Tibial nerve (tissue), 3 donors: ENCODE measurements around the gene TRIM38.

ENCODE experiments used
- EP300 ChIP-seq, 2 donors: sonication (generic); formaldehyde crosslinking; IDR thresholded peaks; one replicate each; pipeline ENCODE4 v1.6.1; 2017; ENCODE audit warnings: antibody characterized with exemption in 2 of 2, mild to moderate bottlenecking in 1 of 2
- POLR2A ChIP-seq, 2 donors: fragments of 450-650 bp; IDR thresholded peaks; one replicate each; pipeline ENCODE4 v1.6.1; 2017; ENCODE audit warnings: antibody characterized with exemption in 2 of 2, mild to moderate bottlenecking in 2 of 2, moderate library complexity in 2 of 2

DNA sequence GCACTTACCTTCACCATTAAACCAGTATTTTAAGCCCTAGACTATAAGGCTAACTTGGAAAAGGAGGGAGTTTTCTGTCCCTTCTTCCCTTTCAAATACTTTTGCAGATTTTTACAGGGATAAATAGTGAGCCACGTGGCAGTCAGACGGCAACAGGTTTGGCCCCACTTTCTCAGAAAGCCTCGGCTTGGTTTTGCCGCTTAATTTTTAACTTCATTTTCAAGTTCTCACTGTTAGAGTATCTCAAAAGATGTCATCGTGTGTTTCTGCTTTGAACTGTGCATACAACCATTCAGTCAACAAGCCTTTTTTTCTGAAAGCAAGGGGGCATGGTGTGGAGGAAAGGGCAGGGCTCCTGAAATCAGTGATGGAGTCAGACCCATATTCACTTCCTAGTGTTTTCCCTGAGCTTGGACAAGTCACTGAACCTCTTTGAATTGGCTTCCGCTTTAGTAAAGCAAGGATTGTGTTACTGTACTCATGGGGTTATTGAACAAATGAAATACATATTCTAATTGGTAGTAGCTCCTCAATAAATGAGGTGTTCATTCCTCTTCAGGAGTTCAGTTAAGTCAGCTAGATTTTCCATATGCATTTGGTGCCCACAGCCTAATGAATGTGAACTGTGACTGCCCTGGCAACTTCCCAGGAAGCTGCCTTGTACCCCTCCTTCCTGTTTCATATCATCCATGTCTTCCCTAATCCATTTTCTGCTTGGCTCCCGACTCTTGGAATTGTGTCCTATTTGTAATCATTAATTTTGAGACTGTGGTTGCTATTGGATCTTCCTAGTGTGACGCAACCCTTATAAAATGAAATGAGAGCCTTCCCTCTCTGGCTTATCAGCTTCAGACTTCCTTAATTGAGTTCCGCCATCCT lies 31.8 kb upstream of the TRIM38 start, which contains the start of gene SLC17A2:
- TF ChIP-seq POLR2A (IDR thresholded peaks at IDR 0.05) (no peak), EP300 (IDR thresholded peaks at IDR 0.05) (no peak)
